ENCODE data around the gene CCDC188. TPM values are rescaled to one million over a fixed set of nuclear protein-coding genes. Genes with fewer than 3 reads are reported as not detected.

The CCDC188 gene
- total RNA-seq, 1 experiment from 2014 or later: not detected

- DNase-seq (ENCODE audit: low spot score): no peak
These were observed 32.4 kb downstream of the CCDC188 start for GRCh38 chr22:20118300-20119020.

DNA sequence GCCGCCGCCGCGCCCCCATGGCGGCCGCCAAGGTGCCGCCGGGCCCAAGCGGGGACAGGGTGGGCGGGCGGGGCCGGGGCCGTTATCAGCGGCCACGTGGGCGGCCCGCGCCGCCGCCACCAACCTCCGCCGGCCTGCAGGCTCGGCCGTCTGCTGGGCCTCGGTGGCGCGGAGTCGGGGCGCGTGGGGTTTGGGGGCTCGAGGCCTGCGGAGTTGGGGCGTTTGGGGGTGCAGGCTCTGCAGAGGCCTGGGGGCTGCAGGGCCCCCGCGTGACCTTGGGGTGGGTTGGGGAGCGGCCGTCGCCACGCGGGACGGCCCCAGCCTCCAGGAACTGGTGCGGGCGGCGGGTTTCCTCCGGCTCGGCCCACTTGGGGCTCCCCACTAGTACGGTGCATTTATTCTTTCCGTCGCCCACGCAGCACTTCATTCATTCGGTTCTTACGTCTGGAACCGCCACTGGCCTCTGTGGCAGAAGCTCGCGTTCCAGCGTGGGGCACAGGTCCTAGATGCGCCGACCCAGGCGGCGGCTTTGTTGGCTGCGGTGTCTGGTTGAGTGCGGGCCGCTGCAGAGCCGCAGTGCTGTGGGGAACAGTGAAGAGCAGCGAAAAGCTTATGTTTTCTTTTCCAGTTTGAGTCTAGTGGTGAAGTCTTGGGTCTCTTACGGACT, 33.1 kb downstream of the CCDC188 start:
- DNase-seq (ENCODE audit: low spot score): no peak

- DNase-seq (ENCODE audit: low spot score): peak; percentile 91
These were observed 33.8 kb downstream of the CCDC188 start, which contains the start of gene TRMT2A for GRCh38 chr22:20116951-20117632. Gene TRMT2A (minus strand): TSS chr22:20117226. CDS start chr22:20116906, 320 bp downstream.

GRCh38 chr22:20116376-20116950, 34.4 kb downstream of the CCDC188 start:
- no peak for DNase-seq (ENCODE audit: low spot score)

- DNase-seq (ENCODE audit: low spot score): no peak
These were observed 35.0 kb downstream of the CCDC188 start, which contains the start of gene RANBP1 for GRCh38 chr22:20115691-20116375. Gene RANBP1 (plus strand): TSS chr22:20116104. CDS start chr22:20116185, 81 bp downstream.

DNA sequence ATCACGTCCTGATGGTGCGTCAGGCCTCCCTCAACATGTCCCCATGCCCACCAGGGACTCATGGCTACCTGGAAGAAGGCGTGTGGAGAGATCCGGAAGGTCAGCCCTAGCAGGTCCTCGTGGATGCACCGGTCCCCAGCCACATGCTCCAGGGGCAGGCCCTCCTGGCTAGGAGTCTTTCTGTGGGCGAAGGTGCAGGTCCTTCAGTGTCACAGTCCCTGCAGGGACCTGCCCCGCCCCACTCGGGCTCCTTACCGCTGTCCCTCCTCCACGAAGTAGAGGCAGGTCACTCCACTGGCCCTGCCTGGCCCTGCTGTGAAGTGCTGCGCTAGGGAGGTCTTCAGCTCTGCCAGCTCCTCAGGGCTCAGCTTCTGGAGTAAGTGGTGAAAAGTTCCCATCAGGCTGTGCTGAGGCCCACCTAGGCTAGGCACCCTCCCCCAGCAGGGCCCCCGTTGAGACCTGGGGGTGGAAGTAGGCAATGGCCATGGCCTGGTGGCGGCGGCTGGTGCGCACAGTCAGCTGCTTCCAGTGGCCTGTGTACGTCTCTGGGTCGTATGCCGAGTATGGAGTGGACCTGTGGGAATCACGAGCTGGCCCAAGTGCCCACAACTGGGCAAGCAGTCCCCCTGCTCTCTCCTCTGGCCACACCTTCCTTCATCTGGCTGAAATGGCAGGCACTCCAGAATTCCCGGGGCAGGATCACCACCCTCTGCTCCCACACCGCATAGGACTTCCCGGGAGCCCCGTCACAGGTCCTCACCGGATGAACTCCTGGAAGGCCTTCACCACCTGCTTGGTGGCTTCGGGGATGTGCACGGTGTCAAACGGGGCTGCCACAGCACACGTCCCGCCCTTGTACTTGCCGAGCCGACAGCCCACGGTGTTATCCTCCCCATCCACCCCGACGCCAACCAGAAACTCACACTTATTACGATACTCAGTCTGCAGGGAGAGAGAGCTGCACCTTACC, 36.1 kb downstream of the CCDC188 start:
- DNase-seq (ENCODE audit: low spot score): no peak

- no peak for DNase-seq (ENCODE audit: low spot score)
These were observed 37.1 kb downstream of the CCDC188 start for GRCh38 chr22:20113551-20114310.

GRCh38 chr22:20112623-20113511, 38.0 kb downstream of the CCDC188 start:
- no peak for DNase-seq (ENCODE audit: low spot score)

GRCh38 chr22:20111689-20112622, 38.9 kb downstream of the CCDC188 start:
- DNase-seq (ENCODE audit: low spot score): no peak

DNA sequence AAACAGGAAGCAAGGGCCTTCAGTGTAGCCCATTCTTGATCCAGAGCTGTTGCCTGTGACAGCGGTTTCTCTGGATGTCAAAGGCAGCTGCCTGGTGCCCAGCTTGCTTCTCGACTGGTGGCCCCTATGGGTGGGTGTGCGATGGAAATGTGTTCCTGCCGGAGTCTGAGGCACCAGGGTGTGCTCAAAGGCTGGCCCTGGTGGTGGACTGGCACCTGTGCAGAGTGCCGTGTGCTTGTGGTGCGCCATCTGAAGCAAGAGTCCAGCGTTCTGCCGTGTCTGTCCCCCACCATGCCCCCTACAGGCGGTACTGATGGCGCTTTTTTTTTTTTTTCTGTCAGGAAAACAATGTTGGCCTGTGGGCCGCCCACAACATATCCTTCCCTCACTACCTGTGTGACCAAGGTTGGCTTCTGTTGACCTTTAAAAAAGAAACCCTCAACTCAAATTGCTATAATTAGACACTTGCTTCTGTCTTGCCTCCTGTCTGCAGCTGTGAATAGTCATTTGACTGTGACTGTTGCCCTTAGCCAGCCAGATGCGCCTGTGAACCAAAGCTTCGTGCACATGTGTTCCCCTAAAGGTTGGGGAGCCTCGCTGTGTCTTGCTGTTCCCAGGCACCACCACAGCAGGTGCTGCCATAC, 39.7 kb downstream of the CCDC188 start:
- DNase-seq (ENCODE audit: low spot score): peak; percentile 34

DNA sequence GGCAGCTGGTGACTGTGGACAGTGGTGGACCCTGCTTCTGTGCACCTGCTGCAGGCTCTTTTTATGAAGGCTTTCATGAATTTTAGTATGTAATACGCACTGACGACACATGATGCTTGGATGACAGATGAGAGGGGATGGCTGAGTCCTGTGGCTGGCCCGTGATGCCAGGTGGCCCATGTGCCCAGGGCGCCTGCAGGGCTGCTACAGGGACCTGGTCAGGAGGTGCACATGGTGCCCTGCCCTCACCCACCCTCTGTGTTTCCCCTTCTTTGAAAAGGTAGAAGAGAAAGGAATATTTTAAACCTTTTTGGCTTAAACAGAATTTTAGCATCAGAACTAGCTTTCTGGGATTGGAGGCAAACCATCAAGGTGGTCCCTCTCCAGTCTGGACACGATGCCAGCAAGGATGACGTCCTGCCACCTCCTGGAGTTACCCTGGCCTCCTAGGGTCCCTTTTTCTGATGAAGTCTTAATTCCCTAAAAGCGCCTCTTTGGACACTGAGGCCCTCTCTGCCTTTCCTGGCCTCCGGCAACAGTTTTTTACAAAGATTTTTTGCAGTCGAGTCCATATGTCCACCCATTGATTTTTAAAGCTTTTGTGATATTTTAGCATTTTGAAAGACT, 40.4 kb downstream of the CCDC188 start:
- DNase-seq (ENCODE audit: low spot score): no peak

DNA sequence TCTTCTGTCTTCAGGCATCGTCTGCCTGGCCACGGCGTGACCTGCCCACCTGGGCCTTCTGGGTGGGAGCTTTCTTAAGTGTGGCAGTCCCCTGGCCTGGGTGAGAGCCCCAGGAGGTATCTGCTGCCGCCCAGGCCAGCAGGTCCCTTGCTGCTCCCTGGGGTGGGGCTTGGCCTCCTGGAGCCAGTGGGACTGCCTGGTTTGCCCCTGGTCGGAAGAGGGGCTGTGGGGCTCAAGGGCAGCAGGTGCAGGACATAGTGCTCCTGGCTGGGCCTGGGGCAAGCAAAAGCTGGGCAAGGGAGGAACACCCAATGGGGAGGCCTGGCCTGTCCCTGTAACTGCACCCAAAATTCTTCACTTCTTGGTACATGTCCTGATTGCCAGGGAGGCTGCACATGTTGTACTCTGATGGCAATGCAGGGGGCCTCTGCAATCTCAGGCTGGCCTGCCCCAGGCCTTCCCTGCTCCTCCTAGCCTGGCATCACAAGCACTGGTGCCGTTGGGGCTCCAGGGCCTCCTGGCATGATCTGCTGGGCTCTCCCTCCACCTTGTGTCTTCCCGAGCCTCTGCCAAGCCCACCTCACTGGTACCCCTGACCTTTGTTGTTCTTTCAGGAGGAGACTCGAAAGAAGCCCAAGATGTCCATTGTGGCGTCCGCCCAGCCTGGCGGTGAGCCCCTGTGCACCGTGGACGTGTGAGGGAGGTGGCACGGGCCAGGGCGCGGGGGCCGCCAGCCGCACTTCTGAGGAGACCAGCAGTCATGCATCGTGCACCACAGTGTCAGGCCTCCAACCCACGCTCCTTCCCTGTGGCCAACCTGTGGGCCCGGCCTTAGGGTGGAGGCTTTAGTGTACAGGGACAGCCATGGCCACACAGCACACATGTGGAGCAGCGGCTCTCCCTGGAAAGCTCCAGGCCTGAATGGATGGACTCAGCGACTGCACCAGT, 41.2 kb downstream of the CCDC188 start:
- DNase-seq (ENCODE audit: low spot score): no peak

DNA sequence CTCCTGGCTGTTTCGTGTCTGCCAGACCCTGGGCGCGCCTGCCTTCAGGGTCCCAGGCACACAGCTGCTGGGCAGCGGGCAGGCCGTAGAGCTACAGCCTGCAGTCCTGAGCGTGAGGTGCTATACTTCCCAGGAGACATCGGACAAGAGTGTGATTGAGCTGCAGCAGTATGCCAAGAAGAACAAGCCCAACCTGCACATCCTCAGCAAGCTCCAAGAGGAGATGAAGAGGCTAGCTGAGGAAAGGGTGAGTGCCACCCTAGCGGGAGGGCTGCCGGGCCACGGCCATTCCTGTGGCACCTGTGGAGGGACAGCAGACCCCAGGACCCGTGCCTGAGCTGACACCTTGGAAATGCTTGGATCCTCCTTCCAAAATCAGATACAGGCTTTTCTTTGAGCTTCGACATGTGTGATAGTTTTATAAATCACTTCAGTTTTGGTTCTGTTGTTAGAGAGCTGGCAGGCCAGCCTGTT, 42.1 kb downstream of the CCDC188 start:
- no peak for DNase-seq (ENCODE audit: low spot score)

GRCh38 chr22:20107951-20108756, 42.7 kb downstream of the CCDC188 start:
- DNase-seq (ENCODE audit: low spot score): no peak

Data from H4 (cell line).